Loucy (cell line): ENCODE measurements around the gene IFNE.

Source experiments
- H2AFZ ChIP-seq: fragments of 200-600 bp; sonication (generic); 2 replicates; pipeline ENCODE4 v1.6.0; 2016; ENCODE audit warnings: antibody characterized with exemption, mild to moderate bottlenecking, low read length, moderate library complexity
- H3F3A ChIP-seq: fragments of 200-600 bp; 2 replicates; pipeline ENCODE4 v1.6.0; 2016; ENCODE audit warnings: antibody characterized with exemption, low read depth, mild to moderate bottlenecking
- H3K27me3 ChIP-seq: fragments of 200-600 bp; sonication (generic); 2 replicates; pipeline ENCODE4 v1.6.1; 2014; ENCODE audit warnings: low read length, mild to moderate bottlenecking; ENCODE audit not compliant: insufficient read depth, poor library complexity, severe bottlenecking
- H3K36me3 ChIP-seq: fragments of 200-600 bp; sonication (generic); 2 replicates; pipeline ENCODE4 v1.6.1; 2016; ENCODE audit warnings: low read length; ENCODE audit not compliant: insufficient read depth
- H3K4me1 ChIP-seq: fragments of 200-600 bp; sonication (generic); 2 replicates; pipeline ENCODE4 v1.5.1; 2014; ENCODE audit warnings: low read length, mild to moderate bottlenecking; ENCODE audit not compliant: insufficient read depth, poor library complexity, severe bottlenecking
- H3K4me2 ChIP-seq: fragments of 200-600 bp; sonication (generic); 2 replicates; pipeline ENCODE4 v1.6.0; 2014; ENCODE audit warnings: antibody characterized with exemption, low read length, low read depth, mild to moderate bottlenecking; ENCODE audit not compliant: poor library complexity, severe bottlenecking
- H3K4me3 ChIP-seq: fragments of 200-600 bp; sonication (generic); 2 replicates; pipeline ENCODE4 v1.5.1; 2014; ENCODE audit warnings: low read length, mild to moderate bottlenecking, mixed read lengths; ENCODE audit not compliant: poor library complexity, severe bottlenecking
- H3K79me2 ChIP-seq: fragments of 200-600 bp; sonication (generic); 2 replicates; pipeline ENCODE4 v1.6.1; 2014; ENCODE audit warnings: low read length; ENCODE audit not compliant: insufficient read depth
- H3K9ac ChIP-seq: fragments of 200-600 bp; sonication (generic); 2 replicates; pipeline ENCODE4 v1.6.0; 2014; ENCODE audit warnings: mild to moderate bottlenecking, low read depth, low read length, moderate library complexity; ENCODE audit not compliant: poor library complexity, severe bottlenecking
- H3K9me2 ChIP-seq: fragments of 200-600 bp; sonication (generic); replicated peaks from 2 replicates; pipeline ENCODE4 v1.6.1; 2016; ENCODE audit warnings: low read depth, low read length, mixed read lengths
- H3K9me3 ChIP-seq: fragments of 200-600 bp; sonication (generic); 2 replicates; pipeline ENCODE4 v1.6.1; 2014; ENCODE audit warnings: mild to moderate bottlenecking, antibody characterized with exemption, low read length, low read depth; ENCODE audit not compliant: insufficient read depth
- H4K20me1 ChIP-seq: fragments of 200-600 bp; sonication (generic); 2 replicates; pipeline ENCODE4 v1.6.0; 2014; ENCODE audit warnings: antibody characterized with exemption, low read length, mild to moderate bottlenecking; ENCODE audit not compliant: insufficient read depth, poor library complexity, severe bottlenecking
- EZH2phosphoT487 ChIP-seq: fragments of 200-600 bp; IDR thresholded peaks from 2 replicates; pipeline ENCODE4 v1.6.1; 2018; ENCODE audit warnings: antibody characterized with exemption, mild to moderate bottlenecking, moderate library complexity, borderline replicate concordance
- TF ChIP-seq, protein P1 (sequence below): fragments of 200-600 bp; sonication (generic); conservative IDR thresholded peaks from 2 replicates; pipeline ENCODE4 v1.5.1; 2014; ENCODE audit warnings: mild to moderate bottlenecking, antibody characterized with exemption, low read length

The IFNE gene

DNA sequence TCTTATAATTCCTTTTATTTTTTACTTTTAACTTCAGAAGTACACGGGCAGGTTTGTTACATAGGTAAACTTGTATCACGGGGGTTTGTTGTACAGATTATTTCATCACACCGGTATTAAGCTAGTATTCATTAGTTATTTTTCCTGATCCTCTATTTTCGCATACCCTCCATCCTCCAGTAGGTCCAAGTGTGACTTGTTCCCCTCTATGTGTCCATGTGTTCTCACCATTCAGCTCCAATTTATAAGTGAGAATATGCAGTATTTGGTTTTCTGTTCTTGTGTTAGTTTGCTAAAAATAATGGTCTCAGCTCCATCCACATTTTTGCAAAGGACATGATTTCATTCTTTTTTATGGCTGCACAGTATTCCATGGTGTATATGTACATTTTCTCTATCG lies 43.1 kb upstream of the IFNE start:
- Histone ChIP-seq H3K4me1 (no peaks in the 10 kb centered on the region), H3K9me3 (no peaks in the 10 kb centered on the region), H3K9me2 (no peaks in the 10 kb centered on the region), H2AFZ (no peak overlapping the region), H3K4me2 (no peak overlapping the region), H3K9ac (no peak overlapping the region), H3F3A (no peaks in the 10 kb centered on the region), H3K36me3 (no peaks in the 10 kb centered on the region), H3K79me2 (no peaks in the 10 kb centered on the region), H3K4me3 (no peak overlapping the region), H3K27me3 (no peaks in the 10 kb centered on the region), H4K20me1 (no peaks in the 10 kb centered on the region)
- no peak for TF ChIP-seq EZH2phosphoT487
- TF ChIP-seq, protein P1, sequence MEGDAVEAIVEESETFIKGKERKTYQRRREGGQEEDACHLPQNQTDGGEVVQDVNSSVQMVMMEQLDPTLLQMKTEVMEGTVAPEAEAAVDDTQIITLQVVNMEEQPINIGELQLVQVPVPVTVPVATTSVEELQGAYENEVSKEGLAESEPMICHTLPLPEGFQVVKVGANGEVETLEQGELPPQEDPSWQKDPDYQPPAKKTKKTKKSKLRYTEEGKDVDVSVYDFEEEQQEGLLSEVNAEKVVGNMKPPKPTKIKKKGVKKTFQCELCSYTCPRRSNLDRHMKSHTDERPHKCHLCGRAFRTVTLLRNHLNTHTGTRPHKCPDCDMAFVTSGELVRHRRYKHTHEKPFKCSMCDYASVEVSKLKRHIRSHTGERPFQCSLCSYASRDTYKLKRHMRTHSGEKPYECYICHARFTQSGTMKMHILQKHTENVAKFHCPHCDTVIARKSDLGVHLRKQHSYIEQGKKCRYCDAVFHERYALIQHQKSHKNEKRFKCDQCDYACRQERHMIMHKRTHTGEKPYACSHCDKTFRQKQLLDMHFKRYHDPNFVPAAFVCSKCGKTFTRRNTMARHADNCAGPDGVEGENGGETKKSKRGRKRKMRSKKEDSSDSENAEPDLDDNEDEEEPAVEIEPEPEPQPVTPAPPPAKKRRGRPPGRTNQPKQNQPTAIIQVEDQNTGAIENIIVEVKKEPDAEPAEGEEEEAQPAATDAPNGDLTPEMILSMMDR: no peak

GRCh38 chr9:21524099-21524830 lies 42.2 kb upstream of the IFNE start:
- Histone ChIP-seq H3K4me3 (no peak overlapping the region), H3K9ac (no peak overlapping the region), H3K27me3 (no peaks in the 10 kb centered on the region), H3K9me3 (no peaks in the 10 kb centered on the region), H3K36me3 (no peaks in the 10 kb centered on the region), H3F3A (no peaks in the 10 kb centered on the region), H3K4me2 (no peak overlapping the region), H3K4me1 (no peaks in the 10 kb centered on the region), H3K9me2 (no peaks in the 10 kb centered on the region), H4K20me1 (no peaks in the 10 kb centered on the region), H3K79me2 (no peaks in the 10 kb centered on the region), H2AFZ (no peak overlapping the region)
- no peak for TF ChIP-seq EZH2phosphoT487
- TF ChIP-seq, protein P1: no peak

DNA sequence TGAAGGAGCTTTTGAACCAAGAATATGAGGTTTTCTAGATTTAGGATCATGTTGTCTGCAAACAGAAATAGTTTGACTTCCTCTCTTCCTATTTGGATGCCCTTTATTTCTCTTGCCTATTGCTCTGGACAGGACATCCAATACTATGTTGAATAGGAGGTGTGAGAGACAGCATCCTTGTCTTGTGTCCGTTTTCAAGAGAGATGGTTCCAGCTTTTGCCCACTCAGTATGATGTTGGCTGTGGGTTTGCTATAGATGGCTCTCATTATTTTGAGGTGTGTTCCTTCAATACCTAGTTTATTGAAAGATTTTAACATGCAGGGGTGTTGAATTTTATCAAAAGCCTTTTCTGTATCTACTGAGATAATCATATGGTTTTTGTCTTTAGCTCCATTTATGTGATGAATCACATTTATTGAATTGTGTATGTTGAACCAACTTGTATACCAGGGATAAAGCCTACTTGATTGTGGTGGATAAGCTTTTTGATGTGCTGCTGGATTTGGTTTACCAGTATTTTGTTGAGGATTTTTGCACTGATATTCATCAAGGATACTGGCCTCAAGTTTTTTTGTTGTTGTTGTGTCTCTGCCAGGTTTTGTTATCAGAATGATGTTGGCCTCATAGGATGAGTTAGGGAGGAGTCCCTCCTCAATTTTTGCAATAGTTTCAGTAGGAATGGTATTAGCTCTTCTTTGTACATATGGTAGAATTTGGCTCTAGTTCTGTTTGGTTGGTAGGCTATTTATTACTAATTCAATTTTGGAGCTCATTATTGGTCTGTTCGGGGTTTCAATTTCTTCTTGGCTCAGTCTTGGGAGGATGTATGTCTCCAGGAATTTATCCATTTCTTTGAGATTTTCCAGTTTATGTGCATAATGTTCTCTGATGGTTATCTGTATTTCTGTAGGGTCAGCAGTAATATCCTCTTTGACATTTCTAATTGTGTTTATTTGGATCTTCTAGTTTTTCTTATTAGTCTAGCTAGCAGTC lies 41.2 kb upstream of the IFNE start:
- Histone ChIP-seq H3K9me2 (no peaks in the 10 kb centered on the region), H3K9ac (no peak overlapping the region), H3K9me3 (no peaks in the 10 kb centered on the region), H3K79me2 (no peaks in the 10 kb centered on the region), H3K36me3 (no peaks in the 10 kb centered on the region), H3K4me3 (no peak overlapping the region), H2AFZ (no peak overlapping the region), H3K27me3 (no peaks in the 10 kb centered on the region), H3K4me1 (no peaks in the 10 kb centered on the region), H3F3A (no peaks in the 10 kb centered on the region), H3K4me2 (no peak overlapping the region), H4K20me1 (no peaks in the 10 kb centered on the region)
- TF ChIP-seq, protein P1: no peak
- TF ChIP-seq EZH2phosphoT487: no peak
